Hypothalamus (tissue), 51 donors: Measurements from ENCODE around the gene HYDIN.
"Not testable (repeated sequence)": the region's sequence is repeated elsewhere in the genome, so short reads cannot be mapped to it uniquely, and the experiment has no call there.

Source experiments
- DNase-seq, 51 donors: peaks; one replicate each; lab custom pipeline; 2025; lab: John Stamatoyannopoulos, UW

The HYDIN gene

GRCh38 chr16:71226229-71227141 lies 4.0 kb downstream of the HYDIN start:
- DNase-seq, result no peak

GRCh38 chr16:71225145-71225544 lies 5.4 kb downstream of the HYDIN start:
- no peak for DNase-seq

- peak in 3 of 51 donors; percentile 1 to 17 (median 3) for DNase-seq
Observed at GRCh38 chr16:71218306-71218963, 12.1 kb downstream of the HYDIN start.

- DNase-seq, result no peak
Observed at GRCh38 chr16:71217506-71217905, 13.0 kb downstream of the HYDIN start.

- no peak for DNase-seq
Observed at GRCh38 chr16:71216714-71217113, 13.8 kb downstream of the HYDIN start.

- no peak for DNase-seq
Observed at GRCh38 chr16:71214746-71215381, 15.7 kb downstream of the HYDIN start.

- peak in 30 of 51 donors; percentile 0 to 57 (median 20) for DNase-seq
Observed at GRCh38 chr16:71205482-71206131, 24.9 kb downstream of the HYDIN start.

- DNase-seq, result no peak
Observed at GRCh38 chr16:71203631-71204030, 26.9 kb downstream of the HYDIN start.

- no peak for DNase-seq
Observed at GRCh38 chr16:71201556-71201955, 29.0 kb downstream of the HYDIN start.

GRCh38 chr16:71201054-71201453 lies 29.5 kb downstream of the HYDIN start:
- DNase-seq, result no peak

- DNase-seq, result no peak
Observed at GRCh38 chr16:71198408-71198807, 32.1 kb downstream of the HYDIN start.

- no peak for DNase-seq
Observed at GRCh38 chr16:71192387-71192786, 38.1 kb downstream of the HYDIN start.

- DNase-seq, result no peak
Observed at GRCh38 chr16:71188956-71189712, 41.4 kb downstream of the HYDIN start.

- no peak for DNase-seq
Observed at GRCh38 chr16:71185347-71185746, 45.2 kb downstream of the HYDIN start.

GRCh38 chr16:71179569-71179968 lies 51.0 kb downstream of the HYDIN start:
- no peak for DNase-seq

GRCh38 chr16:71172481-71173207 lies 57.9 kb downstream of the HYDIN start:
- DNase-seq, result no peak

GRCh38 chr16:71161007-71161406 lies 69.5 kb downstream of the HYDIN start:
- DNase-seq, result not testable (repeated sequence)

GRCh38 chr16:71157278-71157677 lies 73.2 kb downstream of the HYDIN start:
- DNase-seq, result not testable (repeated sequence)

- DNase-seq, result not testable (repeated sequence)
Observed at GRCh38 chr16:71153329-71153728, 77.2 kb downstream of the HYDIN start.
